GM12801 (cell line): ENCODE data around the gene METTL27.

Experiments used
- CTCF ChIP-seq: IDR thresholded peaks from one replicate; pipeline ENCODE4 v1.5.1; 2011; ENCODE audit warnings: control low read depth; ENCODE audit not compliant: insufficient read length; ENCODE audit errors: extremely low read depth

The METTL27 gene, protein sequence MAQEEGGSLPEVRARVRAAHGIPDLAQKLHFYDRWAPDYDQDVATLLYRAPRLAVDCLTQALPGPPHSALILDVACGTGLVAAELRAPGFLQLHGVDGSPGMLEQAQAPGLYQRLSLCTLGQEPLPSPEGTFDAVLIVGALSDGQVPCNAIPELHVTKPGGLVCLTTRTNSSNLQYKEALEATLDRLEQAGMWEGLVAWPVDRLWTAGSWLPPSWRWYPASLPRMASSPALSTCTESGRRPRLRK

DNA sequence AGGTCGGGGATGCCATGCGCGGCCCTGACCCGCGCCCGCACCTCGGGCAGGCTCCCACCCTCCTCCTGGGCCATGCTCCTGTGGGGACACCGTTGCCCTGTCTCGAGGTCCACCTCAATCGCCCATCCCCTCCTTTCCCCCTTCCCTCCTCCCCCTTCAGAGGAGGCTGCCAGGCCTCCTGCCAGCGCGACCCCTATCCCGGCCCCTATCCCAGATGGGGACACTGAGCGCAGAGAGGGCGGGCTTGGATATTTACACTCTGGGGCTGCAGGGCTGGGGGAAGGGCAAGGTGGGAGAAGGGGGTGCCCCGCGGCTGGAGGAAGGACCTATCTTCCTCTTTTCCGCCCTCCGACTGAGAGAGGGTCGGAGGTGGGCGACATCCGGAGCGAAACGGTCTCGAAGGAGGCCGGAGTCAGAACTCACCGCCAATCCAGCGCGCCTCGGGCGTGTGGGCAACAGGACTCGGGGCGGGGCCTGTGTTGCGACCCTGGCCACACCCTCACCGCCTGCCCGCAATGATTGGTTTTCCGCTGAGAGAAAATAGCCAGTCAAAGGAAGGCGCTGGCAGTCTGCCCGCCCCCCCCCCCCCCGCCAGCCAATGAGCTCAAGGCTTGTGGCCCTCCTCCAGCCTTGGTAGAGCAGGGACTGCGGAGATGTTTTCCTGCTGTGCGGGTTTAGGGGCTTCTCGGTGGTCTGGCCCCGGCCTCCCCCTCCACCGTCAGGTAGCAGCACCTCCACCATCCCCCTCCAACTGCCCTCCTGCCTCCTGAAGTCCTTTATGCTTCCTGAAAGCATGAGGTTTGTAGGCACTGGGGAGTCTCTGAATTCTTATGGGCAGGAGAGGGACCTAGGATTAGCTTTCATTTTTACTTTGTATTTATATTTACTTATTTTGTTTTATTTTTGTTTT lies at the start of gene METTL27:
Gene METTL27 (minus strand): TSS at position 450 of the 910 bp plus-strand sequence. CDS start 376 bp downstream, at position 74.
- no peak for TF ChIP-seq CTCF

DNA sequence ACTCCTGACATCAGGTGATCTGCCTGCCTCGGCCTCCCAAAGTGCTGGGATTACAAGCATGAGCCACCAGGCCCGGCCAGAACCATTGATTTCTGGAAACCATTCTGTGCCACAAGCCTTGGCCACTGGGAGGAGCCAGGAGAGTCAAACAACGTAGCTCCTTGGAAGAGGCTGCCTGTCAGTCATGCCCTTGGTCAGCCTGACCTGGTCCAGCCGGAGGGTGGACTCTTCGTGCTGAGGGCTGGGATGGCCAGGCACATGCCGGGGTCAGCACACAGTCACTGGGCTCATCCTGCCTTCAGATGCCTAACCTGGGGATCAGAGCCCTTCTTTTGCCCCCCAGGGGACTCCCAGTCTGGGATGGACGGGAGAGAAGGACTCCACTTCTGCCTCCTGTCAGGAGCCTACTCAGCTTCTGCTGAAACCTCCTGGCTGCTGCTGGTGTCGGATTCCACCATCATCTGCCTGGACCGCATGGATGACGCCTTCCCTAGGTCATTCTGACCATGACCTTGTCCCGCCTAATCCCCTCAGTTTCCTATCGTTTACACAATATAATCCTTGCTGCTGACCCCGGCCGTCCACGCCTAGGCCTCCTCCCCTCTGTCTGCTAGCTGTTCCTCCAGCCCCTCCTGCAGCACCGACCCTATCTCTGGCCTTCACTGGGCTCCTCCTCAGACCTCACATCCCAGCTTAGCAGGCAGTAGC lies 49.0 kb upstream of the METTL27 start:
- TF ChIP-seq CTCF = no peak

GRCh38 chr7:73890555-73891147 lies 48.3 kb upstream of the METTL27 start:
- no peak for TF ChIP-seq CTCF

- no peak for TF ChIP-seq CTCF
Measured at GRCh38 chr7:73888959-73889358, 46.6 kb upstream of the METTL27 start.

DNA sequence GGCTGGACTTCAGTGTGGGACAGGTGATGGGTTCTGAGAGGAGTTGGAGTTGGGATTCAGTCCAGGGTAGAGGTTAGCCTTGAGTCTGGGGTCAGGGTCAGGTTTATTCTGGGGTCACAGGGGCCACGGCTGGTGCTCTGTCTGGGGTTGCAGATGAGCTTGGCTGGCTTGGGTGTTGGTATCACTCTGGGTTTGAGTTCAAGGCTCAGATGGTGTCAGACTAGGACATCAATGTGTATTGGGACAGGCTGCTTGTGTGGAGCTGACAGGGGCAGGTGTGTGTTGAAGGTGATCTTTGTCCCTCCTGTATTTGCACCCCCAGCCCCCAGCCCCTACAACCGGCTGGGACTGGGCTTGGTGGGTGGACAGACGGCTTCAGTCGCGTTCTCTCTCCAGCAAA lies 45.4 kb upstream of the METTL27 start:
- TF ChIP-seq CTCF = no peak

DNA sequence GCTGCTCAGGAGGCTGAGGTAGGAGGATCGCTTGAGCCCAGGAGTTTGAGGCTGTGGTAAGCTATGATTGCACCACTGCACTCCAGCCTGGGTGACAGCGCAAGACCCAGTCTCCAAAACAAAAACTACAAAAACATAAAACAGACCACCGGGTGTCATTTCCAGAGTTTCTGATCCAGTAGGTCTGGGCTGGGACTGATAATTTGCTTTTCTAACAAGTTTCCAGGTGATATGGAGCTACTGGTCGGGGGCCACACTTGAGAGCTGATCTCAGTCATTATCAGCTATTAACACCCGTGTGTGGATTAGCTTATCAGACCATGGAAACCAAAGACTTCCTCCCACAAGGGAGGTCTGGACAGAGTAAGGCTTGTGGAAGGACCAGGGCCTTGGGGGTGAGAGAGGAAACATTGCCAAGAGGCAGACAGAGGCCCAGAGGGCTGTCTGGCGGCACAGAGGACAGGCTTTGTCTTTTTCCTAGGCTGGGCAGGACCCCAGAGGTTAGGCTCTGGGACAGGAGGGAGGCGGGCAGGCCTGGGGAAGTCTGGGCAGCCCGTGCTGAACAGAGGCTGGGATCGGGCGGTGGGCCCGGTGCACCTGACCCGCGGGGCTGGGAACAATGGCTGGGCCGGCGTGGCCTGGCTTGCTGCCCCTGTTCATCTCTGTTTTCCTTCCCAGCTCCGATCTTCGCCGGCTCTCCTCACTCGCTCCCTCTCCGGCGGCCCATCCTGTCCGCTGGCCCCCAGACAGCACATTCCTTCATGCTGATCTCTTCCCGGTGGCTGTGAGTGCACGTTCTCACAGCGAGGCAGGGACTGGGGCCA lies 43.9 kb upstream of the METTL27 start:
- TF ChIP-seq CTCF = no peak
